AG10803 (cell line): ENCODE data around the gene GDA.

Experiments used
- DNase-seq: peaks from one replicate; pipeline ENCODE4 v3.0.0; 2010; ENCODE audit warnings: low read depth
- H3K4me3 ChIP-seq: 2 replicates; pipeline ENCODE4 v1.5.1; 2011; ENCODE audit warnings: mild to moderate bottlenecking, low read length, control low read depth
- TF ChIP-seq, protein P1 (sequence below): conservative IDR thresholded peaks from 2 replicates; pipeline ENCODE4 v1.5.1; 2011; ENCODE audit warnings: mild to moderate bottlenecking, low read length, control low read depth, inconsistent platforms

Gene GDA

GRCh38 chr9:72220589-72220988, 71.3 kb downstream of the GDA start:
- no peak for DNase-seq
- no peak overlapping the region for H3K4me3 ChIP-seq
- TF ChIP-seq, protein P1, sequence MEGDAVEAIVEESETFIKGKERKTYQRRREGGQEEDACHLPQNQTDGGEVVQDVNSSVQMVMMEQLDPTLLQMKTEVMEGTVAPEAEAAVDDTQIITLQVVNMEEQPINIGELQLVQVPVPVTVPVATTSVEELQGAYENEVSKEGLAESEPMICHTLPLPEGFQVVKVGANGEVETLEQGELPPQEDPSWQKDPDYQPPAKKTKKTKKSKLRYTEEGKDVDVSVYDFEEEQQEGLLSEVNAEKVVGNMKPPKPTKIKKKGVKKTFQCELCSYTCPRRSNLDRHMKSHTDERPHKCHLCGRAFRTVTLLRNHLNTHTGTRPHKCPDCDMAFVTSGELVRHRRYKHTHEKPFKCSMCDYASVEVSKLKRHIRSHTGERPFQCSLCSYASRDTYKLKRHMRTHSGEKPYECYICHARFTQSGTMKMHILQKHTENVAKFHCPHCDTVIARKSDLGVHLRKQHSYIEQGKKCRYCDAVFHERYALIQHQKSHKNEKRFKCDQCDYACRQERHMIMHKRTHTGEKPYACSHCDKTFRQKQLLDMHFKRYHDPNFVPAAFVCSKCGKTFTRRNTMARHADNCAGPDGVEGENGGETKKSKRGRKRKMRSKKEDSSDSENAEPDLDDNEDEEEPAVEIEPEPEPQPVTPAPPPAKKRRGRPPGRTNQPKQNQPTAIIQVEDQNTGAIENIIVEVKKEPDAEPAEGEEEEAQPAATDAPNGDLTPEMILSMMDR = no peak

DNA sequence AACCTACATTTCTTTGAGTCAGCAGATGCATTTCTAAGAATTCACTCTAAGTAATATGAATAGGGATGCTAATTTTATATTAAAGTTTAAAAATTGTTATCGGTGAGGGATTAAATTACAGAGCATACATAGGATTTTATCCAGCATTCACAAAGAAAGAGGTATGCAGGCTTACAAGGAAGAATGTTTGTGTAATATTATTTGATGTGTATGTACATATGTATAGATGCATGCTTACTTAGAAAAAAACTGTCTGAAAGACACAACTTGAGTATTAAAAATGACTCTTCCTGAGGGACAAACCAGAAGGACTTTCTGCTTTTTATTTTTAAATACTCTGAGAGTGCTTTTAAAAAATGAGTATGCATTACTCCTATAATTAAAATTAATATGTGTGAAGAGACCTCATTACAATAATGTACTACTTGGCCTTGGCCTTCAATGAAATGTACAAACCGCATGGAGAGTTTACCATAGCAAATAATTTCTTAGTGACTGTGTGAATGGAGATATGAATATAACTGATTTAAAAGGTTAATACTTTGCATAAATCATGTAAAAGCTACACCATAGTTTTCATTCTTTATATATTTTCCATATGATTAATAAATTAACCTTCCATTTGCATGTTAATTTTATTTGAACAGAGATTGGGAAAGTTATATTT, 77.0 kb downstream of the GDA start:
- no peak overlapping the region for H3K4me3 ChIP-seq
- no peak for DNase-seq
- TF ChIP-seq, protein P1 = no peak

- H3K4me3 ChIP-seq = no peak overlapping the region
- TF ChIP-seq, protein P1 = no peak
- DNase-seq = no peak
These were observed 79.0 kb downstream of the GDA start for GRCh38 chr9:72228282-72228681.

GRCh38 chr9:72232778-72233177, 83.5 kb downstream of the GDA start:
- DNase-seq = no peak
- TF ChIP-seq, protein P1 = no peak
- no peak overlapping the region for H3K4me3 ChIP-seq

- H3K4me3 ChIP-seq = no peak overlapping the region
- no peak for DNase-seq
- TF ChIP-seq, protein P1 = no peak
These were observed 98.3 kb downstream of the GDA start for GRCh38 chr9:72247549-72247948.

DNA sequence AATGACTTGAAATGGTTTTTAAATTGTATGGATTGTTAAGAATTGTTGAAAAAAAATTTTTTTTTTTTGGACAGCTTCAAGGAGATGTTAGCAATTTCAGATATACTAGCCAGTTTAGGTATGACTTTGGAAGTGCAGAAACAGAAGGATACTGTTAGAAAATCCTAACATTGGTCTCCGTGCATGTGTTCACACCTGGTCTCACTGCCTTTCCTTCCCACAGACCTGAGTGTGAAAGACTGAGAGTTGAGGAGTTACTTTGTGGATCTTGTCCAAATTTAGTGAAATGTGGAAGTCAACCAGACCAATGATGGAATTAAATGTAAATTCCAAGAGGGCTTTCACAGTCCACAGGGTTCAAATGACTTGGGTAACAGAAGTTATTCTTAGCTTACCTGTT, 102.3 kb downstream of the GDA start:
- TF ChIP-seq, protein P1 = no peak
- DNase-seq = no peak
- no peak overlapping the region for H3K4me3 ChIP-seq

- DNase-seq = no peak
- TF ChIP-seq, protein P1 = no peak
These were observed 105.8 kb downstream of the GDA start for GRCh38 chr9:72254901-72255545.

More at GRCh38 chr9:72254901-72255545, 105.8 kb downstream of the GDA start:
- H3K4me3 ChIP-seq = no peak overlapping the region
